HG02938 (cell line): ENCODE results near the gene DCD.
"Not testable (repeated sequence)": the region's sequence is repeated elsewhere in the genome, so short reads cannot be mapped to it uniquely, and the experiment has no call there.

ENCODE experiments used
- ATAC-seq: cut with Tn5 transposase; IDR thresholded peaks from one replicate; pipeline ENCODE4 v1.9.1; 2021; ENCODE audit warnings: mild to moderate bottlenecking, moderate library complexity; ENCODE audit not compliant: unreplicated experiment

Gene DCD

GRCh38 chr12:54654926-54655325, 6.8 kb upstream of the DCD start:
- ATAC-seq = no peak

GRCh38 chr12:54653025-54653424, 4.9 kb upstream of the DCD start:
- no peak for ATAC-seq

GRCh38 chr12:54650889-54651288, 2.7 kb upstream of the DCD start:
- ATAC-seq = no peak

GRCh38 chr12:54650409-54650808, 2.2 kb upstream of the DCD start:
- ATAC-seq = no peak

- ATAC-seq = no peak
Observed at GRCh38 chr12:54649825-54650224, 1.7 kb upstream of the DCD start.

- no peak for ATAC-seq
Observed at GRCh38 chr12:54641554-54641953, 6.6 kb downstream of the DCD start.

GRCh38 chr12:54641089-54641488, 7.1 kb downstream of the DCD start:
- no peak for ATAC-seq

- ATAC-seq = not testable (repeated sequence)
Observed at GRCh38 chr12:54639112-54639511, 9.1 kb downstream of the DCD start.

- no peak for ATAC-seq
Observed at GRCh38 chr12:54634795-54635194, 13.4 kb downstream of the DCD start, which contains the start of gene LACRT. Gene LACRT, minus strand, starts transcription at chr12:54634895. Its CDS starts 54 bp downstream, at chr12:54634841.

GRCh38 chr12:54631988-54632728, 16.0 kb downstream of the DCD start:
- no peak for ATAC-seq

GRCh38 chr12:54631551-54631950, 16.6 kb downstream of the DCD start:
- no peak for ATAC-seq

GRCh38 chr12:54629925-54630324, 18.2 kb downstream of the DCD start:
- ATAC-seq = no peak

- no peak for ATAC-seq
Observed at GRCh38 chr12:54628186-54628846, 19.8 kb downstream of the DCD start.

GRCh38 chr12:54627304-54627703, 20.9 kb downstream of the DCD start:
- ATAC-seq = no peak

GRCh38 chr12:54625598-54625997, 22.6 kb downstream of the DCD start:
- ATAC-seq = no peak

- ATAC-seq = no peak
Observed at GRCh38 chr12:54624315-54625279, 23.6 kb downstream of the DCD start.

GRCh38 chr12:54622463-54623183, 25.5 kb downstream of the DCD start:
- no peak for ATAC-seq

GRCh38 chr12:54616933-54617680, 31.1 kb downstream of the DCD start:
- no peak for ATAC-seq

GRCh38 chr12:54612225-54612750, 35.9 kb downstream of the DCD start:
- no peak for ATAC-seq

GRCh38 chr12:54611715-54612149, 36.4 kb downstream of the DCD start:
- no peak for ATAC-seq
